Measurements from ENCODE around the gene DPT.

DPT gene

DNA sequence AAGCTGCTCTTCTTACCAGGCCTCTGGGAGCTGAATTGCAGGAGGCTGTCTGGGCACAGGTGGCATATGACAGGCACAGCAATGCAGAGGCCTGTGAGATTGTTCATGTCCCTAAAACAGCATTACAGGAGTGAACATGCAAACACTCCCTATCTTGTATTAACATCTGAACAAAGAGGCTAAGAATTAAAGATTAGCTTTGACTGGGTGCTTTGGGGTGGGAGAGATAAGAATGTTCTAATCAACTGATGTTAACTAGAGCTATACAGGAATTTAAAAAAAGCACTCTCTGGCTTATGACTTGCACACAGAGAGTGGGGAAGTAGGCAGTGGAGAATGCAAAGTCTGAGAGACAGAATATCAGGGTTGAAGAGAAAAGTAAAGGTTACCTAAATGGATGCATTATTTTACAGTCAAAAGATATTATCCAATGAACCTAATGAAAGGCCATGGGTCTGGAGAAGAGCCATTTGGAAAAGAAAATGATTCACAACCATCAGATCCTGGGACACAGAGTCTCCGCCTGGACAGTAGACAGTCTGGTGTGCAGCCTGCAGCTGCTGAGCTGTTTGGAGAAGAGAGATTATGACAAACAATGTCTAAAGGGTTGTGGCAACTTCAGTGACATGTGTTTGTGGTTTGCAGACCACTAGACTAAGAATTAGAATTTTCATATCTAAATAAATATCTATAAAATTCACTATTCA, 20.2 kb downstream of the DPT start:
- DNase-seq, result no peak
- intact Hi-C loops (cut with DNase I), result no loop called here

DNA sequence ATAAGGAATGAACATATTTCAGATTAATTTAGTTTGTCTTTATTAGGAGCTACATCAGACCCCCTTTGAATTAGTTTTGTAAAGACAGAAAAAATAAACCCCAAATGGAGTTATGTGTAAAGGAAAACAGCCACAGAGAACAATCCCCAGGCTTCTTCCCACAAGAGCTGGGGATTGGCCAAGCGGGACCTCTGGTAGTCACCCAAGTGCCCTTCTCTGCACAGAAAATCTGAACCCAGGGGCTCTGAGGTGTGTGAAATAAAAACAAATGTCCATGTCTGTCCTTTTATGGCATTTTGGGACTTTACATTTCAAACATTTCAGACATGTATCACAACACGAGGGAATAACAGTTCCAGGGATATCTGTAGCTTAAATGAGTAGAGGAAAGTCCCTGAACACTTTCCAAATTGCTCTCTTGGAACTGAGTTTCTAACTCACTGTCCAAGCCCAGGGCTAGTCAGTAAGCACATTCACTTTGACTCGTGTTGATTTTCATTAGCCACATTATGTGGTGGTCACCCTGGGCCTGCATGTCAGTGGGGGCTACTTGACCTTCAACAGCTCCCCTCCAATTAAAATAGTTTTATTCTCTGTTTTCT, 22.5 kb downstream of the DPT start:
- DNase-seq, result no peak
- intact Hi-C loops (cut with DNase I), result no loop called here

DNA sequence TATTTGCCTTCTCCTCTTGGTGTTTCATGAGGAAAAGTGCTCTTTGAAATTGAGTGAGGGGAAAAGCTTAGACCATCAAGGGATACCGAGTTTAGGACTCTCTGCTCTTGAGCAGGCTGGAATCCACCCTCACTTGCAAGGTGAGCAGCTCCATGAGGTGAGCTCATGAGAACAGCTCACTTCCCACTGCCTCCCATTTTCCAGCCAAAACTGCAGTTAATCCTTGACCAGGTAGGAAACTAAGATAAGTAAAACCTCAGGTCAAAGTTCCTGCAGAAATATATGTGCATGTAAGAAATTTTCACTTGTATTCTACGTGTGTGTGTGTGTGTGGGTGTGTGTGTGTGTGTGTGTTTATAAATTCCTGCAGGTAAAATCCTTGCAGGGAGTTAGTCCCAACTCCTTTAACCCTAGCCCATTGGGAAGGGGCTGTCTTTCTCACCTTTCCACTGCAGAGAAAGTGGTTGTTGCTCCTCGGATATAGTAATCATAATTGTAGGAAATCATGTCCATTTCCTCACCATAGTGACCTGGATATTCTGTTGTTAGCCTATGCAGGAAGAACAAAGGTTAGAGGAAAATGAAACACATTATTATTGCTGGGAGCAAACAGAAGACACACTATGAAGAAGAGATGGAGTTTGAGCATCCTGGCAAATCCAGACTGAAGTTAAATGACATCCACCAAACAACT, 28.3 kb downstream of the DPT start:
- intact Hi-C loops (cut with DNase I), result no loop called here
- no peak for DNase-seq

DNA sequence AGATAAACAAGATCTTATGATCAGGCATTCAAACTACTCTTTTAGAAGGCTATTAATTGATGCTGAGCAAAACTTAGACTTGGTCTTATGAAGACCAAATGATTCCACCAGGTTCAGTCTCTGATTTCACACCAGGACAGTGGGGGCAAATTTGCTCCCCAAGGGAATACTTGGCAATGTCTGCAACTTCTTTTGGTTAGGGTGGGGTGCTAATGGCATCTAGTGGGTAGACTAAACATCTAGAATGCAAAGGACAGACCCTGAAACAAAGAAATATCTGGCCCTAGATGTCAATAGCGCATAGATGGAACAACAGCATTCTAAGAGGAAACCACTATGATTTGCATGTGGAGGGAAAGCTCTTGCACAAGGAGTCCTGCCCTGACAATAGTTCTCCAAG, 30.6 kb downstream of the DPT start:
- DNase-seq, result no peak
- intact Hi-C loops (cut with DNase I), result no loop called here

DNA sequence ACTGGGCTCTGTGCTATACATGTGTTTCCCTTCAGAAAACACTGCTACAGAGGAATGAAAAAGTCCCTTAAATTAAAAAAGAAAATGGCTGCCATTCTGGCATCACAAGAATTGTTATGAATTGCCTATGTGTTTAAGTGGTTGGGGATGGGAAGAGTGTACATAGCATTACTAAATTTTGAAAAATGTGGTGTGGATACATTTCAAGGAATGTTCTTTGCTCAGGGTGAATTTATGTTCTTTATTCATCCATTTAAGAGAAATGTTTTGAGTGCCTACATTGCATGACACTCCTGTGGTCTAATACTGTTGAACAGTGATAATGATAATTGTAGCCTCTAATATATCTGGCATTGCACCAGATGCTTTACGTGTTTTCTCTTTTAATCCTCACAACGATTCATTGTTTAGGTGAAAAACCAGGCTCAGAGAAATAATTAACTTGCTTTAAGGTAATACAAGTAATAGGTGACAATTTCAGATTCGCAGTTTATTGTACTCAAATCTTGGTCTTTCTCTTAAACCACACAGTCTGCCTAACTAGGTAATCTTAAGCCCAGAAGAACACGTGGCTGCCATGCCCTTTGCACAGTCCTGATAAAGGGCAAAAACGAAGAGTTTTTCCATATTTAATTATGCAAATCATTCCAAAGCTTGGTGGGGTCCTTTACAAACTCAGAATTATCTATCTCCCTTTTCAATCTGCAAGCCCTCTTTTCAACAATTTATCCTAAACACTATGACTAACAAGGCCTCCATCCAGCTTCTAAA, 31.5 kb downstream of the DPT start:
- intact Hi-C loops (cut with DNase I), result no loop called here
- DNase-seq, result no peak

DNA sequence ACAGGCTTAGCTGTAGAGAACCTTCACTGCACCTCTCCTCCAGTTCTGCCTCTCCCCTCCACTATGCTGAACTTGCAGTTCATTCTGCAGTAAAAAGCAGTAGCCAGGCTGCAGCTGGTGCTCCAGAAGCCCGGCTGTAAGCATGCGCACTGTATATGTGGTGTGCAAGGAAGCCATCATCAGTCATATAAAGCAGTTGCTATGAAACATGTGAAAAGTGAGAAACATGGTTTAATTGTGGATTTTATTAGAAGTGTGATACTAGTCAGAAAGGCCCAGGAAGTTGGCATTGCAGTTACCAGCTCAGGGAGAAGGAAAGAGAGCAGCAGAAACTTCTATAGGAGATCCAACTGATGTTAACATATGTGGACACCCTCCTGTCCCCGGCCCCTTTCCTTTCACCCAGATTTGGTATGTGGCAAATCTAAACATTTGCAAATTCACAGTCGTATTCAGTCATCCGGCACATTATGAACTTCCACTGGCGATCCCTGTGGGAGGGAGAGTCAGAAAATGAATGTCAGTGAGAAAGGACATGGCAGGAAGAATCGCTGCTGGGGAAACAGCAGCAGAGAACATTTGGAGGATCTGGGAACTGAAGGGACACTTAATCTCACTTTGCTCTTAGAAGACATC, 32.8 kb downstream of the DPT start:
- peak in 5 of 10 donors; percentile 12 to 88 (median 68) for DNase-seq

DNA sequence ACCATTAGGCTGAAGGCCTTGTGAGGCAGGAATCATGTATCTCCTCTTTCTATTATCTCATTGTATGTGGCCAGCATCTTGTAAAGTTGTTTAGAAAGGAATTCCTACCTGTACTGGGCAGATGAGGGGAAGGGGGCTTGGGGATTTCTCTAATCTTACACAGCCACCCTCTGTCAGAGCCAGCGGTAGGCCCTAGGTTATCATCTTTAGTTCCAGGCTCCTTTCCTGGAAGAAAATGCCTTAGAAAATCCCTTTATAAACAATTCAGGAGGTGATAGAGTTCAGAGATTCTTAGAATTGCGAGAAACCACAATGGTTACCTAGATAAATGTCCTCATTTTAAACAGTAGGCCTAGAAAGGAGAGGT, 35.2 kb downstream of the DPT start:
- intact Hi-C loops (cut with DNase I), result no loop called here
- DNase-seq, result no peak

More for the DNA sequence above, 32.8 kb downstream of the DPT start:
- intact Hi-C loops (cut with DNase I), result no loop called here

DNA sequence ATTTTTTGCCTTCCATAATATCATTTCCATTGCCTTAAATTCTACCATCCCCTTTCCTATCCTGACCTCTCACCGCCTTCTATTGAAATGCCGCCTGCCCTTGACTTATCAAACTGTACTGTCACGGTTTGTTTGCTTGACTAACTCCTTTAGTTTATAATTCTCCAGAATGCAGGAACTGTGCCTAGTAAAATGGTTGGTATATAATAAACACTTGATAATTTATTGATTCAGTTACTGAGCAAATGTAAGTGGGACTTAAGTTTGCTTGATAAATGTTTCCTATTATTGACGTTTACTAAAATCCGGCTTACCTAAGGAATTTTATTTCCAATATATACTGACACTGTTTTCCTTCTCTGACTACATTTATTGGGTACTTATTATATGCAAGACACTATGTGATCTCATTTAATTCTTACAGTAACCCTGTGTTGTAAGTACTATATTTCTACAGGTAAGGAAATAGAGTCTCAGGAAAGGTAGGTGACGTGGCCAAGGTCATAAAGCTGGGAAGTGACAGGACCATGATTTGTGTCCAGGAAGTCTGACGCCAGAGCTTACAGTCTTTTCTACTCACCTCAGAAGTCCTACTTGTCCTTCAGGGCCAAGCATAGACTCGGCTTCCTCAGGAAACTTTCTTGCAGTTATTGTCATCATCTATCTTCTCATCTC, 35.7 kb downstream of the DPT start:
- intact Hi-C loops (cut with DNase I), result no loop called here
- no peak for DNase-seq

DNA sequence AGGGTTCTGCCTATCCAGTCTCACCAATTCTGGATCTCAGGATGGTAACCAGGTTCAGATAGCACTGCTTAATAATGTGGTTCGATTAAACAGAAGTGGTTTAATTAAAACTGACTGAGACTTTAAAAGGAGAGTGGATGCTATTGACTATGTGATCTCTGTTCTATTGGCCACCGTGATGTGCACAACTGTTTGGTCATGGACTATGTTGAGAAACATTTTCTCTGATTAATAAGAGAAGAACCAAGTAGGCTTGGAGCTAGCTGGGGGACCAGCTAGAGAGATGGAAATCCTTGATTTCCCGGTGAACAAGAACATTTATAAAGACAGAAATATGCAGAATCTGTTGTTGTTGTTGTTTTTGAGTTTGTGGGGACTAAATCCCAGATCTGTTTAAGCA, 36.5 kb downstream of the DPT start:
- intact Hi-C loops (cut with DNase I), result no loop called here
- DNase-seq, result no peak

DNA sequence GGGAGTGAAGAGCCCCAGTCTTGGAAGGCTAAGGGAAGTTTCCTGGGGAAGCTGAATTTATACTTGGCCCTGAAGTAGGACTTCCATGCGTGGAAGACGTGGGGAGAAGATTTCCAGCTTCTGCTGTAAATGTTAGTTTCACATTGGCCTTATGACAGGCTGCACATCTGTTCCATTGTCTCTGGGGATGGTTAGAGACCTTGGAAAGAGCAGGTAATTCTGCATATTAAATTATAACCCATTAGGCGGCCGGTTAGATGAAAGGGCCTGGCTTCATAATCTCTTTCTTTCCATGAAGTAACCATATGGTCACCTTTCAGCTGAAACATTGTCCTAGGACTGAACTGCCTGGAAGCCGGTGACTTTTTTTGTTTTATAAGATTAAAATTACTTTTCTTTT, 37.5 kb downstream of the DPT start:
- no peak for DNase-seq
- intact Hi-C loops (cut with DNase I), result no loop called here

DNA sequence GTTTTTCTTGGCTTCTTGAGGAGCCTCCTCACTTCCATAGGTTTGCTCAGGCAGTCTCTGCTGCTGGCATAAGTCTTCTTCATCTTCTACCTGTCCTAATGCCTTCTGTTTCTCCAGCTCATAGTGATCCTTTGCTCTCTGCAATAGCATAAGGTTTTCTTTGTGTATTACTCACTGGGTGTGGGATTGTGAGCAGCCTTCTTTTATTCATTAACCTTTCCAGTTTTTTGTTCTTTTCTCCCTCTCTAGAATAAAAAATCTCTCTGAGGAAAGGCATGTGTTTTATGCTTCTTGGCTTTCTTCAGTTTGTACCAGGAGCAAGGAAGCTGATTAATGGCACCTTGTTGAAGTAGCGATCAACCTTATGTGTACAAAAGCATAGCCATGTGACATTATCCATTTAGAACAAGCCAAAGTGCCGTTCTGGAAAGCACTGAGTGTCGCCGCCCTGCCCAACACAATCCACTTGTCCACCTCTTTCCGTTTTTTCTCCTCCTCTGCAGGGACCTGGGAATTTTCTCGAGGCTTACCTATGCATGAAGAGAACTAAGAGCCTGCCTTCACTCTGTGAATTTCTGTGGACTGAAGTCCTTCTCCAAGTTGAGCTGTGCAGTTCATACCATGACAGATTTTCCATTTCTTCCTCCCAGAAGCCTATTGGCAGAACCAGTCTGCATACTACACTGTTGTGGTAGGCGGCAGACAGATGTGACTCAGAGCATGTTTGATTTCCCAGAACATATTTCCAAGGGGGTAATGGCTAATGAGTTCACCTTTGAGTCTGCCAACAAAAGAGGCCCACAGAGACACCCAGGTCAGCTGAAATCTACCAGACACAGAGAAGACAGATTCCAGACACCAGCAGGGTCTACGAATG, 39.0 kb downstream of the DPT start:
- DNase-seq, result no peak
- intact Hi-C loops (cut with DNase I), result no loop called here

DNA sequence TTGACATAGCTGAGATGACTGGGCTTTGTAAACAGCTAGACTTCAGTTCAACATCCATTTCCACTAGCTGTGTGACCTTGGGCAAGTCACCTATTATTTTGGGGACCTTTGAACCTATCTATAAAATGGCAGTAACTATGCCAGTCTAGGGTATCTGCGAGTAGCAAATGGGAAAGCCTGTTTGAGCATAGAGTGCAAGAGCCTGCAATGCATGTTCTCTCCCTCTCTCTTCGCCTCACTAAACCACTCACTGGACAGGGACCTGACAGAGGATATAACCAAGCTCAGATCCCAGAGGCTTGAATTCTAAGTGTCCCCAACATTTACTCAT, 39.7 kb downstream of the DPT start:
- intact Hi-C loops (cut with DNase I), result no loop called here
- DNase-seq, result no peak

DNA sequence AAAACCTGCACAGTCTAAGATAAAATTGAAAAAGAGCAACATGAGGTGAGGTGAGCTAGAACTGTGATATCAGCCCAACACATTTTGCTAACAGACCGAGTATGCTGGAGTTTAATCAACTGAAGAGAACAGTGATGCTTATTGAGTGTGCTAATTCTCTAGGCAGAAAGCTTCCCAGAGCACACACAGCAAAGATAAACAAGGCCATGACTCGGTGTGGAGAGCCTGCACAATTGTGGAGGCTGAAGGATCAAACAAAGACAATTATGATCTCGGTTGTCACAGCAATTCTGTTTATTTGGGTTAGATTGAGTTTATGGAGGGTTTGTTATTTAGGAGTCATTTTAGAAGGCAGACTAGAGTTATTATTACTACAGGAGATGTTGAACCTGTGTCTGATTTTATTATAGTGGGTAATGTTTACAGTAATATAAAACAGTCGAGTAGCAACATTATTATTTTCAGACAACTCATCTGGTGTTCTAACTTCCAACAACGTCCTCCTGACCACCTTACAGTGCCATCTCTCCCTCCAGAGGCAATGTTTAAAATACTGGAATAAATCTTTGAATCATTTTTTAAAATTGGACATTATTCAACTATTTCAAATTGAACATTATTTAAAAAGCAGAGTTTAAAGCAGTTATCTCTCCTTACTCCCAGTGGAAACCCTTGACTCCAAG, 40.2 kb downstream of the DPT start:
- DNase-seq, result peak in 1 of 10 donors; percentile 17
- intact Hi-C loops (cut with DNase I), result no loop called here

DNA sequence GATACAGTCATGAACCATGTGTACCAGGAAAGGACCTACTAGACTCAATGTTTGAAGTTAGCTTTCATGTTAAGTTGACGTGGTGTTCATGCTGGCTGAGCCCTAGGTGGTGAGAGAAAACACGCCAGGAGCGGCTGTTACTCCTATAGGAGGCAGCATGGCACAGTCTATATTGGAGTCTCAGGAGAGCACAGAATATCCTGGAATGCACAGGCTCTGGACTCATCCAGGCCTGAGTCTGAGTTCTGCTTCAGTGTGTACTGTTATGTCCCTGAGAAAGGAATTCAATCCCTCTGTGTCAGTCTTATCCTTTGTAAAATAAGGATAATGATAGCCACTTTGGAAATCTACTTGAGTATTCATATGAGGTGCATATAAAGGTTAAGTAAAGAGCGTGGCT, 41.2 kb downstream of the DPT start:
- intact Hi-C loops (cut with DNase I), result no loop called here
- no peak for DNase-seq

DNA sequence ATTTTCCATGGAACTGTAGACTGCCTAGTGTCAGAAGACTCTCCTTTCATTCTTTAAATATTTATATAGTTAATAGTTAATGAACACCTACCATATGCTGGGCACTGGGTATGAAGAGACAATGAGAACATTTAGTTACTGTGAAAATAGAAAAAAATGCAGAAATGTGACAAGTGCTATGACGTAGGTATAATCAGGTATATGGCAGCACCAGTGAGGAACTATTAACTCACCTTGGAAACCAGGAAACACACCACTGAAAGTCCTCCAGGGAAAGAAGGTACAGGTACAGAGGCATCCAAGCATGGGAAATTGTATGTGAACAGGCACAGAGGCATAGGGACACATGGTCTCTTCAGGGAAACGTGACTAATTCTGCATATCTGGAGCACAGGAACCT, 42.3 kb downstream of the DPT start:
- intact Hi-C loops (cut with DNase I), result no loop called here
- DNase-seq, result no peak

DNA sequence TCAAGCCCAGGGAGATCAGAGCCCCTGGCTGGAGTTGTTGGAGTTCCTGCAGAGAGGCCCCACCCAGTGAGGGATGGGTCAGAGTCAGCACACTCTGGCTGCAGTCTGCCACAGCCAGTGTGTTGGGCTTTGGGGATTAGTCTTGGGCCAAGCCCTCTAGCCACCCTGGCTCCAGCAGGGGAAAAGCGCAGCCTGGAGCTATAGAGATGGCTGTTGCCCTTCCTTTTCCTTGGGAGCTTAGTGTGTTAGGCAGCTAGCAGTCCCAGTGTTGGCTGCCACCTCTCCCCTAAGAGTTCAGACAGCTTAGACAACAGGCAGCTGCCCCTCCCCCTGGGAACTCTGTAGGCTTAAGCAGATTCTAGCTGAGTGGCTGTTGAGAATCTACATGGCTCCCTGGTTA, 45.1 kb downstream of the DPT start:
- DNase-seq, result peak in 1 of 10 donors; percentile 48
- intact Hi-C loops (cut with DNase I), result no loop called here

DNA sequence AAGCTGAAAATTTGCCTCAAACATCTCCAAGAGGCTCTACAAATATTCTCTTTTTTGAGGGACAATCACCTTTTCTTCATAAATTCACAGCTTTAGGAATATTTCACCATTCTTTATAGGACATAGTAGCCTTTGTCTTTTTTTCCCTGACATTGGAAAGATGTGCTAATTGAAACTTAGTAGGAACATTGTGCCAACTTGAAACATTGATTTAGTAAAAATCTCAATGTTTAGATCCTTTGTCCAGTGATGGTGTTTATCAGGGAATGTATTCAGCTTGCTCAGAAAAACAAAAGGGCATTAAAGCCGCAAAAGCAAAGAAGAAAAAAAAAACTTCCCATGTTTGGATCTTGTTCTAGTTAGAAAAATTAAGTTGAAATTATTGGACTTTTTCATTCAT, 52.1 kb downstream of the DPT start:
- intact Hi-C loops (cut with DNase I), result no loop called here
- no peak for DNase-seq

DNA sequence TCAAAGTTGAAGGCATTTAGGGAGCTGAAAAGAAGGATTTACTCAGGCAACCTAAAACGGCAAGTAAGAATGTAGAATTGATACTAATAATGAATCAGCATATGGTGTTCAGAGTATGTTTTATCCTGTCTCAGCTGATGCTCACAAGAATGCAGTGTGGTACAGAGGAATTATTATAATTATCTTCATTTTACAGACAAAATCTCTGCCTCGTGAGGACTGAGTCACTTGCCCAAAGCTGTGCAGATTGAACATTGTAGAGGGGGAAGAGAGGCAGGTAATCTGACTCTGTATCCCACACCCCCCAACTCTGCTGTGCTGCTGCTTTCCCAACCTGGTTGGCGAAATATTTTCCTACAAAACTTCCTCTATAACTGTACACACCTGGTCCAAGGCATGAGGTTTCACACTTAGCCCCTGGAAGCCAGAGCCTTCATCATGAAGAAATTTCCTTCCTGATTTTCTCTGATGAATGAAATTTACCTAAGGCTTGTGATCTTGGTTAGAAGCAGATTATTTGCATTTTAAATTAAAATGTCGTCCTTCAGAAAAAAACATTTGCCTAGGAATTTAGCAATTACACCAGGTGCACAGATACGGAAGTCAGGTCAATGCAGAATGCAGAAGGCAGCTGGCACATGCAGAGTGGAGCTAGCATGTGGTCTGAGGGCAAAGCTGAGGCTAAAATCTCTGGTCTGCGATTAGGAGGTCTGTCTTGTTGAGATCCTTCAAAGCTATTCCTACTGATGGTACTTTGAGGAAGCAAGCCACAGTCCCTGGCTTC, 52.8 kb downstream of the DPT start:
- intact Hi-C loops (cut with DNase I), result no loop called here
- no peak for DNase-seq

All from posterior cingulate gyrus (tissue), 11 donors.